NCI-H524 treated with DMSO at 0.1 percent for 48 hours (cell line): ENCODE results near the gene PADI1.

Source experiments
- DNase-seq: peaks from one replicate; lab custom pipeline; 2025; lab: John Stamatoyannopoulos, UW

PADI1 gene

DNA sequence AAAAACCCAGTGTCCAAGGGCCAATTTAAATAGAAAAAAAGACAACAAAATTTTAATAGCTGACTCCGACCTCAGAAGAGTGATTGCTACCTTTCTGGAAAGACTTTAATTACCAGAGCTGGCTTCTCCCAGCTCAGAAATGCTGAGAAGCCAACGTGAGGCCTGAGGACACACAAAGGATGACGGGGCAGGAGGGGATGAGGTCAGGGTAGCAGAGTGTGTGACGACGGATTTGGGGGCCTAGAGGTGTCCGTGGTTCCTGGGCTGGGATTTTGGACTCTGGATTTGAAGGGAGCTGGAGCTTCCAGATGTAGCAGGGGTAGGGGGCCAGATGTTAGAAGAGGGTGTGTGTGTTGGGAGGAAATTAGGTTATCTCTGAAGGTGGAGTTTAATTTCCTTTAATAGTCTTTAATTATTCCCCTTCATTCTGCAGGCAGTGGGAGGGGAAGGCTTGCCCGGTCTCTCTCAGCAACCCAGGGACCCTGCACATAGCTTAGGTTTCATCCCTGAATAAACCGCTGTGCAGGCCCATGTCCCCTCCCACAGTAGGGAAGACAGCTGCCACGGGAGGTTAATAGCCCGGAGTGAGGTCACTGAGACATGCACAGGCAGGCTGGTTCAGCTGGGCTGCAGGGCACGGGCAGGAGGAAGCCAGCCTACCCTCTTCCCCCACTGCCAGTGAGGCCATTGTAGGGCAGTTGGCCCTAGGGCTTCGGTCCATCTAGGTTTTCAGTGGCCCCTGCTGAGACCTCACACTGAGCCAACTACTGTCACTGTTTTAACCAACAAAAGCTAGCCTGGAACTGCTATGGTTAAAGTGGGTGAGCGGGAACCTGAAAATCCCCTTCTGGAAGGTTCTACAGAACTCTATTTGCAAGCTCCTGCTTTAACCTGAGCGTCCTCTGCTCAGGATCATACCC is 40.2 kb downstream of the PADI1 start:
- DNase-seq = no peak

DNA sequence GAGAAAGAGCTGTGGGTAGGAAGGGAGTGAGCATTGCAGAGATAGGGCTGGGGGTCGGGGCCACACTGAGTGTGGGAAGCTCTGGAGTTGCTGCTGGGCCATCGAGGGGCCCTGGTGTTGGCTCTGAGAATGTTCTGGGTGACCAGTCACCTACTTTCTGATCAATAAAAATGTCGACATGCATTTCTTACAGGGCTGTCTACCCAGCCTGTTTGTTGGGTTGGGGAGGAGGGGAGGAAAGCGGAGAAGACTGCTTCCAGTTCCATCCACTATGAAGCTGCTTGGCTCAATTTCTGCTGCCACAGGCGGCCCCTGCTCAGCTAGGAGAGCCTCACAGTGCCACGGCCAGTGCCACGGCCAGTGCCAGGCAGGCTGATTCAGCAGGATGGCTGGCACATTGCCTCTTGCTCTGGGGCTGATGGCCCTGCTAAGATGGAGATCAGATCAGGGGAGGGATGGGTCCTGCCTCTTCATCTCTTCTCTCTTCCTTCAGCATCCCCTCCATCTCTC is 40.9 kb downstream of the PADI1 start:
- DNase-seq = no peak

DNA sequence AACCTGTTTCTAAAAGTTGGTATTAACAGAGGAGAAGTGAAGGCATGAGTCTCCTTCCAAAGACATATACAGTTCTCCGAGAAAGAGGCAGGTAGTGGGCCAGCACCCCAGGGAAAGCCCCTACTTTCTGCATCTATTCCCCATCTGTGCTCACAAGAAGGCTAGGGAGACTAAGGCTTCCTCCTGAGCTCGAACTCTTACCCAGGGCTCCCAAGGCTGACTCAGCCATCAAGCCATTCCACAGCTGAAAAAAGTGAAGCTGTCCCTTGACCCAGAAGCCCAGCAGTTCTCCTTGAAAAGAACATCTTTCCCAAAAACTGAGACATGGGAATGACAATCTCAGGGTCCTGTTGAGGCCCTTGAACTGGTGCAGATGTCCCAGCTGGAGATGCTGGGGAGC is 42.0 kb downstream of the PADI1 start:
- no peak for DNase-seq

DNA sequence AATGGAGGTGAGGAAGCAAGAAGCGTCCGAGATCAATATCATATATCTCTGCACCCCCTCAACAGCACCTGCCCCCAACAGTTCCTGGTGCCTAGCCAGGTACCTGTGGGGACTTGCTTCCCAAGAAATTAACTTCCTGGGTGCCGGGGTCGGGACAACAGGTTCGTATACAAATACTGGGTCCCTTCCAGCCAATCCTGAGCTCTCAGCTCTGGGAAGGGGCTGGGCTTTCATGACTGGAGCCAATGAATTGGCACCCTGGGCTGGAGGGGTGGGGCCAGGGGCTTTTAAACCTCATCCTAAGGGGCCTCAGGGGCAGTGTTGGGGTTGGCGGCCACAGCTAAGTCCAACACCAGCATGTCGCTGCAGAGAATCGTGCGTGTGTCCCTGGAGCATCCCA is 43.9 kb downstream of the PADI1 start, which contains the start of gene PADI3:
Gene PADI3, plus strand, starts transcription at position 318 of the 400 bp plus-strand sequence. Its CDS starts 40 bp downstream, at position 358.
- no peak for DNase-seq

DNA sequence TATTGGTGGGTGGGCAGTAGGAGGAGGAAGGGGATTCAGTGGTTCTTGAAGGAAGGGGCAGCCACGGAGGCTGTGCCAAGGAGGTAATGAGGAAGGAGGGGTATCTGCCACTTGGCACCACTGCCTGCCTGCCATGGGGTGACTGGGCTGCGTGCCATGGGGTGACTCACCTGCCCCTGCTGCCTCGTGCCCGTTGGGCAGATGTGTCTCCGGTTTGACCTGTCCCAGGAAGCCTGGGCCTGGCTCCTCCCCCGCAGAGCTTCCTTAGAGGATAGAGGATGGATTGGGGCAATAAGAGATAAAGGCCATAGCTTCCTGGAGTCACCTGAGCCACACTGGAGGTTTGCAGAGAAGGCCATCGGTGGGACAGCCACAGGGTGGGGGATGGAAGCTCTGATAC is 45.7 kb downstream of the PADI1 start:
- no peak for DNase-seq

DNA sequence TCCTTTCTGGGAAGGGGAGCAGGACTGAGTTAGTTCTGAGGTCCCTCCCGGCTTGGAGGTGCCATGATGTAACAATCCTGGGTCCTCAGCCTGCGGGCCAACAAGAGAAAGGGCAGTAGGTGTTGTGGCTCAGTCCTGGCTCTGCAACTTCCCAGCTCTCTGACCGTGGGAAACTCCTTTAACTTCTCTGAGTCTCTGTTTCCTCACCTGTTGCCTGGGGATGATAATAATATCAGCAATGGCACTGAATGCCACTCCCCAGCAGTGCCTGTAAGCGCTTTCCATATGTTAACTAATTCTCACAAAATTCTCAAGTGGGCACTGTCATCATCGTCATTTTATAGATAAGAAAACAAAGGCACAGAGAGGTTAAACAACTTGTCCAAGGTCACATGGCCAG is 46.3 kb downstream of the PADI1 start:
- DNase-seq = no peak

DNA sequence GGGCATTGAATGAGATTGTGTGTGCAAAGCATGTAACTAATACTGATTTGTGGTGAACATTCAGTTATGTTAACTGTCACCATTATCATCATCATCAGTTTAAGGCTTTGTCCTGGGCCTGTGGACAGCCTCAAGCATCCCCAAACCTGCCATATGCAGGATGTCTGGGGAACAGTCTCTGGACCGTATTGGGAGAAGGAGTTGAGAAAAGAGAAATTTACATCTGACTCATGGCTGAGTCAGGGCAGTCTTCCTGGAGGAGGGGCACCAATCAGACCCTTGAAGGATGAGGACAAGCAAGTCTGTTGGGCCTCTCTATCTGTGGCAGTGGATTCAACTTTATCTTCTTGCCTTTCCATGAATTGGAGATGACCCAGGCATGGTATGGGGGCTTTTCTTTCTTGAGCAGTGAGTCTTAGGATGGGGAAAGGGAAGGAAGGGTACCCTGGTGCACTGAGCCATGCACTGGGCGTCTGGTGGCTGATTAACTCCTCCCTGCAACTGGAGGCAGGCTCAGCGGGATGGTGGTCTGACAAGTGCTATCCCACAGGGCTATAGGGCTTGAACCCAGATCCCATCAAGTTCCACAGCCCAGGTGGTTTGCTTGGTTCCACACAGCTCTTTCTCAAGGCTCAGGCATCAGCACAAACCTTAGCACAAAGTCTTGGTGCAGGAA is 46.9 kb downstream of the PADI1 start:
- no peak for DNase-seq

DNA sequence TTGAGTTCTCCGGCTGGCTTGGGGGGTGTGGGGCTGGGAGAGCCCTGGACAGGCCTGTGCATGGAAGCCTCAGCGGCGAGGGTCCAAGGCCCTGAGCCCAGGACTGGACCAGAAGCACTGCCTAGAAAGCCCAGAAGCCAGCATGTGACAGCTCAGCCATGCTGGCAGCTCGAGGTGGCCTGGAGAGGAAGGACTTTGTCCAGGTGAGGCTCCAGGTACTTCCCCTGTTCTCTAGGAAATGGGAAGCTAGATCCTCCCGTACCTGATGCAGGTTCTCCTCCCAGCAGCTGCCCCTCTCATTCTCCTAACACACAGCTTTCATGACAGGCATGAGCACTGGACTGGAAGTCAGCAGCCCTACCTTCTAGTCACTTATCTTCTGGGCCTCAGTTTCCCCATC is 50.4 kb downstream of the PADI1 start:
- no peak for DNase-seq

DNA sequence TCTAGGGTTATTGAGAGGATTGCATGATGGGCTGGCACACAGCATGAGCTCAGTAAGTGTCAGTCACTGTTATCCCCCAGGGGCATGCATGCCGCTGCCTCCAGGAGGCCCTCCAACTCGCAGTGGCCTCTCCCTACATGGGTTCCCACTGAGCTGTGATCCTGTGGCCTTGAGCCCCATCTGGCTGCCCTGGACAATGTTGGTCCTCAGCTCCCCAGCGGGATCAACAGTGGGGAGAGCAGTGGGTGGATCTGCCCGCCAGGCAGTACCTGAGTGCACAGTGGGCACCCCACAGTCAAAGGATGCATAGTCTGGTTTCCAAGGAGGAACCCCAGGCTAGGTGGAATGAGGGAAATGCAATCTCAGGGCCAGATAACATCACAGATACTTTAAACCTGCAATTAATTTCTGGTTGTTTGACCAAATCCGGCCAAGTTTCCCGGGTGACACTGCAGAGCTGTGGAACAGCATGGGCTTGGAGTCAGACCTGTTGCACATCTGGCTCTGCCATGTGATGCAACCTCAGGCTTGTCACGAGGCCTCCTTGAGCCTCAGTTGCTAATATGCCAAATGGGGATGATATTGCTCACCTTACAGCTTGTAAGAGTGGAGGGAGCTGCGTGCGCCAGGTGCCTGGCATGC is 53.3 kb downstream of the PADI1 start:
- no peak for DNase-seq

DNA sequence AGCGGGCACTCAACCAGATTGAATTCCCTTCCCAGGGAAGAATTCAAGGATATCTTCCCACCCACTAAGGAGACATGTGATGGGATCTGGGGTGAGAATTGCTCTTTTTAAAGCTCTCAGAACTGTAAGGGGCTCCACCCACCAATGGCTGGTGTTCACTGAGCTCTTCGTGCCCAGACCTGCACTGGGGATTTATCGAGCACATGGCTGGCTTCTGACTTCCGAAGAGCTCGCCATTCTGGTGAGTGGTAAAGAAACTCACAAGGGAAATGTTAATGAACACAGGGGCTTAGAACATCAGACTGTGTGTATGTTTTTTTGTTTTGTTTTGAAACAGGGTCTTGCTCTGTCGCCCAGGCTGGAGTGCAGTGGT is 53.8 kb downstream of the PADI1 start:
- no peak for DNase-seq

DNA sequence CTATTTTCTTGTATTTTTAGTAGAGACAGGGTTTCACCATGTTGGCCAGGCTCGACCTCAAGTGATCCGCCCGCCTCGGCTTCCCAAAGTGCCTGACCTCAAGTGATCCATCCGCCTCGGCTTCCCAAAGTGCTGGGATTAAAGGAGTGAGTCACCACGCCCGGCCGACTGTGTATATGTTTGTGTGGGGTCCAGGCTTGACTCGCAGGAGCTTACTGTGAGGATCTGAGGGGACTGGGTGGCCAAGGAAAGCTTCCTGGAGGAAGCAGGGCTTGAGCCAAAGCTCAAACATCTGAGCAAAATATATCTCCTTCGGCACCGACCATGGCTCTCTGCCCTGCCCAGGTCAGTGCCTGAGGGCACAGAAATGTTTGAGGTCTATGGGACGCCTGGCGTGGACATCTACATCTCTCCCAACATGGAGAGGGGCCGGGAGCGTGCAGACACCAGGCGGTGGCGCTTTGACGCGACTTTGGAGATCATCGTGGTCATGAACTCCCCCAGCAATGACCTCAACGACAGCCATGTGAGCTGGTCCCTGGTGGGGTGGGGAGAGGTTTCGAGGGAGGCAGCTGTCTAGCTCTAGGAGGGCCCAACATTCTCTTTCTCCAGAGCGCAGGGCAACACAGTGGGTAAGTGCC is 54.4 kb downstream of the PADI1 start:
- DNase-seq = no peak

DNA sequence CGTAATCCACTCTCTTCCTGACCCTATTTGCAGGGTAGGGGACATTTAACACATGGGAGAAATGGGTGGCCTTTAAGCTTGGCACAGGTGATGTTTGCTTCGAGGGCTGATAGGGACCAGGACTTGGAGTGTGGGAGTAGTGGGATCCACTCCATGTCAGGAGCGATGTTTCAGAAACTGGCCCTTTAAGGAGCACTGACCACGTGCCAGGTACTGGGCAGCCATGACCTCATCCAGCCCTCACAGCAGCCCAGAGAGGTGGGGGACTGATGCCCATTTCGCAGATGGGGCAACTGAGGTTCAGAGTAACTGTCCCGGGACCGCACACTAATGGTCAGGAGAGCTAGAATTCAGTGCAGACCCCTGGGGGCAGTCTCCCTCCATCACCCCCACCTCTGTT is 55.3 kb downstream of the PADI1 start:
- no peak for DNase-seq

DNA sequence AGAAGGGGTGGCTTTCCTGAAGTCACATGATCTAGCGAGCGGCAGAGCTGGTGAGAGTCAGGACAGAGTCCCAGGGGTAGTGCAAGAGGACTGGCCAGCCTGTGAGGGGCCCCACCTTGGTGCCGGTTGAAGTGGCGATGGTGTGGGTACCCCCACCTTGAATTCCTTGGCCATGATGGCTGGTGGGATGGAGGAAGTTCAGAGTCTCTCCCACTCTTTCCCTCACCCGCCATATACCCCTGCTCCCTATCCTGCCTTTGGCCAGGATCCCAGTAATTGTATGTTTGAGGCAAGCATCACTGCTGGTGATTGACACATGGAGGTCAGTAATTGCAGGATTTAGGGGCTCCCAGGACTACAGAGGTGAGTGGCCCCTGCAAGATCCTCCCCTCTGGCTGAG is 55.8 kb downstream of the PADI1 start:
- DNase-seq = no peak

DNA sequence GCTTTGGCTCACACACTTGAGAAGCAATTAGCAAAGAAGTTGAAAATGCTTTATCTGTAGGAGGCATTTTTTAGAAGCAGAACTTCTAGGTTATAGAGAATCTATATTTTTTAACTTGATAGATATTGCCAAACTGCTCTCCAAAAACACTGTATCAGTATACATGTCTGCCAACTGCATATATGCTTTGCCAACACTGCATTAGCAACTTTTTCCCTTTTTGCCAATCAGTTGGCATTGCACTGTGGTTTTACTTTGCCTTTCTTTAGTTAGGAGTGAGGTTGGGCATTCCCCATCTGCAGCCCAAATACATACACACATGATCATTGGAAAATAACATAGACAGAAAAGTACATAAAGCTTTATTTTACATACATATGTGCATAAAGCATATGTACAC is 59.0 kb downstream of the PADI1 start:
- DNase-seq = no peak

DNA sequence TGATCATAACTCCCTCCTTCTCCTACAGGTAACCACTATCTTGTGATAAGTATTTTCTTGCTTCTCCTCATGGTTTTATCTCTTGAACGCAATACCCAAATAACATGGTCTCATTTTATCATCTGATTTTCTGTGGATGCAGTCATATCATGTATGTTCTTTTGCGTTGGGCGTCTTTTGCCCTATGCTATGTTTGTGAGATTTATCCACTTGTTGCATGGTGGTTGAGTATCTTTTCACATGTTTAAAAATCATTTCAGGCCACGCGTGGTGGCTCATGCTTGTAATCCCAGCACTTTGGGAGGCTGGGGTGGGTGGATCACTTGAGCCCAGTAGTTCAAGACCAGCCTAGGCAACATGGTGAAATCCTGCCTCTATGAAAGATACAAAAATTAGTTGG is 59.5 kb downstream of the PADI1 start:
- no peak for DNase-seq

DNA sequence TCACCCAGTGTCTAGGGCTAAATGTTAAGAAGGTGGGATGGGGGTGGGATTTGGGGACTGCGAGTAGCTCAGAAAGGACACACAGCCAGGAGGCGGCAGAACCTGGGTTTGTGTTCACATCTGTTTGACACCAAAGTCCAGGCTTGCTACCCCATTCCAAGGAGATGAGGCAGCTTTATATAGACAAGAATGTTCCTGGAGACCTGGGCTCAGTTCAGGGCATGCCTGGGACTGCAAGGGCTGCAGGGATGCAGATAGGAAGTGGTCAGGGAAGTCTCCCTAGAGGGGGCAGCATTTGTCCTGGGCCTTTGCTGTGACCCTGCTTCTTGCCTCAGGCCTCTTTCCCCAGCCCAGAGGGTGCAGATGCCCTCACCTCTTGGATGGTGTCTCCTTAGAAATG is 60.2 kb downstream of the PADI1 start:
- DNase-seq = no peak

DNA sequence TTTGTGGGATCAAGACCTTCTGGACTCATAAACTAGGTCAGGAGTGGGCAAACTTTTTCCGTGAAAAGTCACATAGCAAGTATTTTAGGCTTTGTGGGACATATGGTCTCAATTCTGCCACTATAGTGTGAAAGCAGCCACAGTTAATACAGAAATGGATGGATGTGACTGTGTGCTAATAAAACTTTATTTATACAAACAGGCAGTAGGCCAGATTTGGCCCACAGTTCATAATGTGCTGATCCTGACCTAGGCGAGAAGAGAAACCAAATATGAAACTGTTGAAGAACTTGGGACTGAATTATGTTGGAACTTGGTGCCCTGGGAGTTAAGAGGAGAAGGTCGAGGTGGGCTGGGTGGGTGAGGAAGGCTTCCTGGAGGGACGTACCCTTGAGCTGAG is 61.0 kb downstream of the PADI1 start:
- no peak for DNase-seq

DNA sequence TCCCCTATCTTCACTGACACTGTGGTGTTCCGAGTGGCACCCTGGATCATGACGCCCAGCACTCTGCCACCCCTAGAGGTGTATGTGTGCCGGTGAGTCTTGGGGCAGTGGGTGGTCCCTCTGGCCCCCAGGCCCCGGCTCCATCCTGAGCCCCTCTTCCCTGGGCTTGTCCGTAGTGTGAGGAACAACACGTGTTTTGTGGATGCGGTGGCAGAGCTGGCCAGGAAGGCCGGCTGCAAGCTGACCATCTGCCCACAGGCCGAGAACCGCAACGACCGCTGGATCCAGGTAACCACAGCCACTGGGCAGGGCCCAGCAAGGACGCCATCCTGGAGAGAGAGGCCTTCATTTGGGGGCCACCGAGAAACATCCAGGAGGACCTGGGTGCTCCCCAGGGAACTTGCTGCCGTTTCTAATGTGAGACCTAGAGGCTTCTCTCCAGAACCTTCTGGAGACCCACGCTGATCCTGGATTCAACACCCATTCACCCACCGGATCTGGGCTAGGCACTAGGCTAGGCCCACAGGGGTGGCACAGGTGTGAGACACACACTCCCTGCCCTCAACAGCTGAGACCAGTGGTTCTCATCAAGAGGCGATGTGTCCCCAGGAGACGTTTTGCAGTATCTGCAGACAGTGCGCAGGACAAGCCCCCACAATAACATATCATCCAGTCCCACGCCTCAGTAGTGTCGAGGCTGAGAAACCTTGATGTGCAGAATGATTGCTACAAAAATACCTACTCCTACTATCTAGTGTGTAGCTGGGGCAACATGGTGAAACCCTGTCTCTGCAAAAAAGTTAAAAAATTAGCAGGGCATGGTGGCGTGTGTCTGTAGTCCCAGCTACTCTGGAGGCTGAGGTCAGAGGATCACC is 66.2 kb downstream of the PADI1 start:
- DNase-seq = no peak

DNA sequence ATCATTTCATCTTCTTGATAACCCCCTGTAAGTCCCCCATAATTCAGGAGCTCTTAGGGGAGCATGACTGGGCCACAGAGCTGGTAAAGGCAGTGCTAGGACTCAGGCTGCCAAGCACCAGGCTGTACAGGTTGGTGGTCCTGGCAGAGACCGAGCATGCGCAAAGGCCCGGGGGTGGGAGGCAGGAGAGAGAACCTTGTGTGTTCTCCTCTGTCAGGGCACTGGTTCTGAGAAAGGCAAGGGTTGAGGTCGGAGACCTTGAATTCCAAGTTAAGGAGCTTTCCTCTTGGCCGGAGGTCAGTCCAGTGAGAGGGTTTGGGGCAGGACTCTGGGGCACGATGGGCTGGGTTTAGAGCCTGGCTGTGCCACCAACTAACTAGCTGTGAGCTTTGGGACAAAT is 67.1 kb downstream of the PADI1 start:
- no peak for DNase-seq

DNA sequence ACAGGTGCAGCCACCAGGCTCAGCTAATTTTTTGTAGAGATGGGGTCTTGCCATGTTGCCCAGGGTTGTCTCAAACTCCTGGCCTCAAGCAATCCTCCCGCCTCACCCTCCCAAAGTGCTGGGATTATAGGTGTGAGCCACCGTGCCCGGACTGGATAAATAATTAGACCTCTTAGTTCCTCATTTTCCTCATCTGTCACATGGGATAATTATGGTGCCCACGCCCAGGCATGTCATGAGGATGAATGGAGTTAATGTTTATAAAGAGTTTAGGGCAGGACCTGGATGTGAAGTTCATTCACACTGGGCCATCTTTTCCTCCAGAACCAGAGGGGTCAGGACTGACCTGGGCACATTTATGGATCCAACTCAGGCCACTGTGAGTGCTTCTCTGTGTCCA is 67.7 kb downstream of the PADI1 start:
- no peak for DNase-seq

DNA sequence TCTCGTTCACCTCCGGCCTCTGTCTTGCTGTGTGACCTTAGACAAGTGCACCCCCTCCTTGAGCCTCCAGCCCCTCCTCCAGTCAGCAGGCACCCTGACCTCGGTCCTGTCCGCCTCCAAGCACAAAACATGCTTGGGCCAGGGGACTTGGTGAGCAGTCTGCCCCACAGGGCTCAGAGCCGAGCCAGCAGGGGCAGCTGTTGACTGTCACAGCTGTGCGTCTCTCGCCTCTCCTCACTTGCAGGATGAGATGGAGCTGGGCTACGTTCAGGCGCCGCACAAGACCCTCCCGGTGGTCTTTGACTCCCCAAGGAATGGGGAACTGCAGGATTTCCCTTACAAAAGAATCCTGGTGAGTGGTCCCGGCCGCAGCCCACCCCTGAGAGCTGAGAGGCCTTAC is 68.2 kb downstream of the PADI1 start:
- no peak for DNase-seq
